Measurements from ENCODE around the gene CGAS. TPM values are rescaled to one million over a fixed set of nuclear protein-coding genes. Genes with fewer than 3 reads are reported as not detected.
"Not testable (repeated sequence)": the region's sequence is repeated elsewhere in the genome, so short reads cannot be mapped to it uniquely, and the experiment has no call there.

CGAS gene
- total RNA-seq, 2 donors from 2014 or later, result 2.5 to 3.8 TPM

GRCh38 chr6:73461537-73462350 lies 9.6 kb upstream of the CGAS start, which contains the start of gene MTO1:
Gene MTO1, plus strand, starts transcription at chr6:73461737. Its CDS starts 118 bp downstream, at chr6:73461855.
- 0 to 1% methylated on average over 36 to 55 of the region's 55 CpGs for WGBS, 2 experiments (ENCODE audit: insufficient coverage in 1 of 2, insufficient read length in 1 of 2)
- H3K9ac ChIP-seq (ENCODE audit: extremely low read depth, low read length, poor library complexity, severe bottlenecking), result peak within 1 kb of the TSS; percentile 64
- H3K36me3 ChIP-seq (ENCODE audit: control insufficient read depth, insufficient read depth, low read length), result peaks cover 9% of the 10 kb centered on the region
- no peaks in the 10 kb centered on the region for H3K4me1 ChIP-seq (ENCODE audit: control insufficient read depth, insufficient read depth, low read length)
- Mint-ChIP-seq H3K9me3 (no peaks in the 10 kb centered on the region), H3K36me3 (ENCODE audit: low read depth) (peaks cover 15% of the 10 kb centered on the region), H3K27me3 (ENCODE audit: insufficient read depth) (peaks cover 1% of the 10 kb centered on the region), H3K4me3 (peak within 1 kb of the TSS; percentile 86), H3K27ac (peak within 1 kb of the TSS; percentile 98), H3K4me1 (peaks cover 2% of the 10 kb centered on the region)
- peak; percentile 92 for DNase-seq
- H3K4me3 ChIP-seq (ENCODE audit: low read length), result peak within 1 kb of the TSS; percentile 94
- peak within 1 kb of the TSS; percentile 14 for H3K27ac ChIP-seq (ENCODE audit: low read depth, low read length)
- no peaks in the 10 kb centered on the region for H3K27me3 ChIP-seq (ENCODE audit: control insufficient read depth, insufficient read depth, low read length, poor library complexity, severe bottlenecking)
- no peak for TF ChIP-seq CTCF (conservative IDR thresholded peaks at IDR 0.05)
- H3K9me3 ChIP-seq (ENCODE audit: control insufficient read depth, low read length), result no peaks in the 10 kb centered on the region

- H3K9ac ChIP-seq (ENCODE audit: extremely low read depth, low read length, poor library complexity, severe bottlenecking), result no peak overlapping the region
- DNase-seq, result no peak
- Mint-ChIP-seq H3K4me1 (peaks cover 2% of the 10 kb centered on the region), H3K27ac (no peak overlapping the region), H3K27me3 (ENCODE audit: insufficient read depth) (peaks cover 1% of the 10 kb centered on the region), H3K9me3 (no peaks in the 10 kb centered on the region), H3K4me3 (no peak overlapping the region), H3K36me3 (ENCODE audit: low read depth) (peaks cover 7% of the 10 kb centered on the region)
- TF ChIP-seq CTCF (conservative IDR thresholded peaks at IDR 0.05), result no peak
- H3K27me3 ChIP-seq (ENCODE audit: control insufficient read depth, insufficient read depth, low read length, poor library complexity, severe bottlenecking), result no peaks in the 10 kb centered on the region
- H3K27ac ChIP-seq (ENCODE audit: low read depth, low read length), result peak overlapping the region; percentile 55
- peaks cover 3% of the 10 kb centered on the region for H3K36me3 ChIP-seq (ENCODE audit: control insufficient read depth, insufficient read depth, low read length)
- WGBS, 2 experiments (ENCODE audit: insufficient coverage in 1 of 2, insufficient read length in 1 of 2), result 82 to 90% methylated on average over 5 of the region's 5 CpGs
- no peak overlapping the region for H3K4me3 ChIP-seq (ENCODE audit: low read length)
- no peaks in the 10 kb centered on the region for H3K4me1 ChIP-seq (ENCODE audit: control insufficient read depth, insufficient read depth, low read length)
- H3K9me3 ChIP-seq (ENCODE audit: control insufficient read depth, low read length), result no peaks in the 10 kb centered on the region
These were observed 8.0 kb upstream of the CGAS start for GRCh38 chr6:73460056-73460455.

- H3K4me1 Mint-ChIP-seq; DNase-seq; H3K9ac ChIP-seq (ENCODE audit: extremely low read depth, low read length, poor library complexity, severe bottlenecking); H3K27me3 Mint-ChIP-seq (ENCODE audit: insufficient read depth); H3K36me3 ChIP-seq (ENCODE audit: control insufficient read depth, insufficient read depth, low read length); H3K27ac ChIP-seq (ENCODE audit: low read depth, low read length); H3K4me3 ChIP-seq (ENCODE audit: low read length); H3K36me3 Mint-ChIP-seq (ENCODE audit: low read depth); H3K27ac Mint-ChIP-seq; H3K4me1 ChIP-seq (ENCODE audit: control insufficient read depth, insufficient read depth, low read length); H3K27me3 ChIP-seq (ENCODE audit: control insufficient read depth, insufficient read depth, low read length, poor library complexity, severe bottlenecking); H3K4me3 Mint-ChIP-seq; H3K9me3 ChIP-seq (ENCODE audit: control insufficient read depth, low read length); H3K9me3 Mint-ChIP-seq: not testable (repeated sequence)
- 89 to 91% methylated on average over 7 of the region's 7 CpGs for WGBS, 2 experiments (ENCODE audit: insufficient coverage in 1 of 2, insufficient read length in 1 of 2)
These were observed 7.4 kb upstream of the CGAS start for GRCh38 chr6:73459474-73459873.

Measured in endodermal cell (in vitro differentiated cells).